NCI-H2081 treated with DMSO at 0.1 percent for 48 hours (cell line): Measurements from ENCODE around the gene PRKACB.
"Not testable (repeated sequence)": the region's sequence is repeated elsewhere in the genome, so short reads cannot be mapped to it uniquely, and the experiment has no call there.

Experiments used
- DNase-seq: peaks from one replicate; lab custom pipeline; 2025; lab: John Stamatoyannopoulos, UW

The PRKACB gene

DNA sequence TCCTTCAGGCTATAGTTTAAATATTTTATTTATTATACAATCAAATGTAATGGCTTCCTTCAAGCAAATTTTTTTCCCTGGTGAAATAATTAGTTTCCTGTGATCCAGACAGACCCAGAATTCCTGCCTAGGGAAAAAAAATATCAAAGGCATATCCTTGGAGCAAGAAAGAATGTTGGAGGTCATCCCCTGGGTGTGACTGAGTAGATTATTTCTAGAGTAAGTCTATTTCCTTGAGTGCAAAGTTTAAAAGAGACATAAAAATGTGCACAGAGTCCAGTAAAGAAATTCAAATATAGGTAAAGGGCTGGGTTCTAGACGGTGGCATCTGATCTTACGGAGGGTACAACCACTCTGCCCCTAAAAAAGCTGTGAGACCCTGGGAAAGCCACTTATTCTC, 125.2 kb downstream of the PRKACB start:
- DNase-seq = no peak

DNA sequence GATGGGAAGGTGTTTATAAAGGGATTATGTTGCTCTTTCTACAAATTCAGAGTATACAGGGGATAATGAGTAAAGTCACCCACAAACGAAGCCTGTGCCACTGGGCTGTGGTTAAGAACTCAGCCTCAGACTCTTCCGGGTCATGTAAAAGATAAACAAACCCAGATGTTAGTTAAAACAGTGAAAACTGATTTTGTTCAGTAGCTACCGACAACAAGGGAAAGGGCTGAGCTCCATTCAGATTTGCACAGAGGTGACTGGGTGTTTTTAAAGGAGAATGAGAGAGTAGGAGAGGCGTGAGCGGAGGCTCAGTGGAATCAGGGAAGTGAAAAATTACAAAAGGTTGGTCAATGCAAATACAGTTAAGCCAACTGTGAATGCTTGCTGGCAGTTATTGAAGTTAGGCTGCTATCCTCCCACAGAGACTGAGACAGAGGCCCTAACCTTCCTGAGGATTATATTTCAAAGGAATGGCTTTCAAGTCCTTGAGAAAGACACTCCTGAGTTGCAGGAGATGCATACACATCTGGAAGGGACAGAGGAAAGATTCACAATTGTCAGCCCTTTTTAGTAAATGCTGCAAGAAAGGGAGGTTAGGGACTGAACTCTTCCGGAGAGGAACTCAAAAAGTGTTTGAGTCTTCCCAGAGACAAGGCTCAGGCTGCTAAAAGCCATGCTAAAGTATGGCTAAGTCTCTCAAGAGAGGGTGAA, 127.5 kb downstream of the PRKACB start:
- DNase-seq = no peak

DNA sequence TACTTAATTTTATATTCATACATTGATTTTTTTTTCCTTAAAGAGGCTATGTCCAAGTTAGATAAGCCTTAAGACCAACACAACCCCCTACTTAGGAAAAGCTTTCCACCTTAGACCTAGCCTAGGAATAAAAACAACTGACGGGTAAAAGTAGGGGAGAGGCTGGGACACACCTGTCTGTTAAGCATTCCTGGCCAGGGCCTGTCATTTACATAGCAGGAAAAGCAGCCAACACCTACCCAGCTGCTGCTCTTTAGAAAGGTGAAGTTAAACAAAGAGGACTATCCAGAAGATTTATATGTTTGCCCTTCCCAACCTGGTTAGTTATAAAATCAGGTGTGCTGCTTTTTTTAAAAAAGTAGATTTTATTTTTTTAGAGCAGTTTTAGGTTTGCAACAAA, 128.3 kb downstream of the PRKACB start:
- DNase-seq = peak; percentile 70

DNA sequence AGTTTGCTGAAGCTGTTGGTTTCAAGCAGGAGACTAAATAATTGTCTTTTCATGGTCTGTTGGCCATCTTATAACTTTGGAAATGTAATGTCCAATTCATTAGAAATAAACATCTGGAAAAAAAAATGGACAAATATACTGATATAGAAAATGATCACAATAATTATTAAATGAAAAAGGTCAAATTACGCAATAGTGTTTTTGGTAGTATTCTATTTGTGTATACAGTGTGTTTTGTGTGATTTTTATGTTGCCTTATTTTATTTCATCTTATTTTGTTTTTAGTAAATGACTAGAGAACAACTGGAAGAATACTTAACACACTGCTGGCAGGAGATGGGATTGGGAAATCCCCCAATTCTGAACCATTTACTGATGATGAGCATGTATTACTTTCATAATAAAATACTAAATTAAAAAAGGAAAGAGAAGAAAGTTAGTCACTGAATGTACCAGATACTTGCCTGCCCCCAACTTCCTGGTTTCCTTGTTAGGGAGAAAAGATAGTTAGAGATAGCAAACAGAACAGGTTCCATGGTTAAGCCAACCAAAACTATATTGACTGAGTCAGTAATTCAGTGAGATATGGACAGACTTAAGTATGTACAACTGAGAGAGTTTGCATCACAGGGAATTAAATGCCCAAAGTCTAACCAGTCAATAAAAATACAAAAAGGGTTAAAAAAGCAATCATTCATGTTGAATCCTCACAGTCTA, 133.4 kb downstream of the PRKACB start:
- no peak for DNase-seq

DNA sequence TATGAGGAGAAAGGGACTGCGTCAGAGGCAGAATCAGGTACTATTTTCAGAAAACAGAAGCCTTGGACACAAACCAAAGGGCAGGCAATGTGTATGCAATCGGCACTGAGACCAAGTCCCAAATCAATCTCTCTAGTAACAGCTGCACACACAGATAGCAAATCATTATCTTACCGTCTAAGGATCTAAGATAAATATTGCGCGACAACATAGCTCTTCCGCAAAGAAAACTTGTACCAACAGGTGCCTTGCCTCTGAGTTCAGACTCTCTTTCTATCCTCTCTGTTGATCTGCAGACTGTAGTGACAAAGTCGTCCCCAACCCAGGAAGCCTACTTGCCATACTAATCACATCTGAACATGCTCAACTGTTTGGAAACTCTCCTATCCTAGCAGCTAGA, 134.8 kb downstream of the PRKACB start:
- DNase-seq = no peak

DNA sequence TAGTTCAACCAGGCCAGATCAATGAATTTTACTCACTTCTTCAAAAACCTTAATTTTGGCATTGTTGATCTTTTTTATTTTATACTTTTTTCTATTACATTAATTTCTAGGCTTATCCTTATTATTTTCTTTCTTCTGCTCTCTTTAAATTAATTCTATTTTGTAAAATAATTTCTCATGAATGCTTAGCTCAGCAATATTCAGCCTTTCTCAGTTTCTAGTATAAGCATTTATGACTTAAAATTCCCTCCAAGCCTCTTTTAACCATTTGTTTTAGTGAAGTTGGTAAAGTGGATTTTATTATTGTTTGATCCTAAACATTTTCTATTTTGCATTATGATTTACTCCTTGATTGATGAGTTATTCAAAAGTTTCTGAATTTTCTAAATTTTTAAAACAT, 136.8 kb downstream of the PRKACB start:
- DNase-seq = no peak

DNA sequence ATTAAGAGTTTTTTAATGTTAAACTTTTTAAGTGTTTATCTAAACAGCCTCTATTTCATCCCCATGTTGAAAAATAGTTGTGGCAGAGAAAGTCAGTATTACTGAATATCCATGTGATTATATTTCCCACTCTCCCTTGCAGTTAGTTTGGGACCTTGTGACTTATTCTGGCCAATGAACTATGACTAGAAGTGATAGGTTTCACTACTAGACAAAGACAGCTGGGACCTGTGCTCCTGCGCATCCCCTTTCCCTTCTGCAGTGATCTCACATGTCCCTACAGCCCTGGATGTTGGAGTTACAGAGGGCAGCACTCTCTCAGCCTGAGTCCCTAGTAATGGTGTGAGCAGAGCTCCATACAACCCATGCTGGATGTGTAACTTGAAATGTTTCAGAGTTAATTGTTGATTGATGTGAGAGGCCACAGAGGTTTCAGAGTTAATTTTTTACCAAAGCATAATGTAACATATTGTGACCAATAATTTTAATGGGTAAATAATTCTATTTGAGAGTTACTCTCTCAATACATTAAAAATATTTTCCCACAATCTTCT, 138.8 kb downstream of the PRKACB start:
- no peak for DNase-seq

DNA sequence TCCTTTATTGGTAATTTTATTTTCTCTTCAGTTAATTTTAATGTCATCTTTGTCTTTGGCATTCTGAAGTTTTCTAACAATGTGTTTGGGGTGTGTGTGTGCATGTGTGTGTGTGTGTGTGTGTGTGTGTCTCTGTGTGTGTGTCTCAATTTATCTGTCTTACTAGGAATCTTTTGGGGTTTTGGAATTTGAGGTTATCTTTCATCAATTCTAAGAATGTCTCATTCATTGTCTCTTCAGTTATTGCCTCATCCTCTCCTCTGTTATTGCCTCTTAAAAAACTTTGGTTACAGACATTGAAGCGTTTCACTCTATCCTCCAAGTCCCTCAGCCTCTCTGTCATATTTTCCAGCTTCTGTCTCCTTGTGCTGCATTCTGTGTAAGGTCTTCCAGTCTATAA, 139.3 kb downstream of the PRKACB start:
- DNase-seq = no peak

DNA sequence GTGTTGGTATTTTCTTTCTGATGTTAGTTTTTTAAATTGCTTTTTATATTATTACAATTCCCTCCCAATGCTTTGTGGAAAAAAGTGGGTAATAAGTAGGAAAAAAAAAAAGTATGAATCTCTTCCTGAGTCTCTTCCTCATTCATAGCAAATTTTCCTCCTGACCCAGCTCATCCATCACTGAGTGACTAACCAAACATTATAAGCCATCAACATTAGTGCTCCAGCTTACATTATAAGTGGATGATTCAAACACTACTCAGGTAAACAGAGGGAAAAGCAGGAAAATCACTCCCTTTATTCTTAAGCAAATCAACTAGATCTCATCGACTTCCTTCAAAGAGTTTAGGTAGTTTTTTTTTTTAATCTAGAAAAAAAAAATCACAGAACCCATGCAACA, 142.0 kb downstream of the PRKACB start:
- DNase-seq = no peak

DNA sequence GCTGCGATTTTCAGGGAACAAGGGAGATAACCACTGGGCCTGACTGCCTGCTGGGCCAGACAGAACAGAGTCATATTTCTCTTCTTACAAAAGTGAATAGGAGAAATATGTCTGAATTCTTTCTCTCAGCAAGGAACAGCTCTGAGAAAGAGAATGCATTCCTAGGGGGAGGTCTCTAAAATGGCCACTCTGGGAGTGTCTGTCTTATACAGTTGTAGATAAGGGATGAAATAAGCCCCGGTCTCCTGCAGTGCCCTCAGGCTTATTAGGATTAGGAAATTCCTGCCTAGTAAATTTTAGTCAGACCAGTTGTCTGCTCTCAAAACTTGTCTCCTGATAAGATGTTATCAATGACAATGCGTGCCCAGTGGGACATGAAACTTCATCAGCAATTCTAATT, 143.3 kb downstream of the PRKACB start:
- DNase-seq = not testable (repeated sequence)
